RCC 7860 (cell line): ENCODE data around the gene LAMB3.

ENCODE experiments used
- DNase-seq: peaks from one replicate; pipeline ENCODE4 v3.0.0-alpha.2; 2015; ENCODE audit warnings: low spot score
- FAIRE-seq: peaks from 2 replicates; lab custom pipeline; 2012; peaks lifted over from hg19 to GRCh38; lab: Jason Lieb, UNC

LAMB3 gene

GRCh38 chr1:209662879-209663327, 10.7 kb upstream of the LAMB3 start:
- DNase-seq (peak; percentile 74), FAIRE-seq (peak; percentile 80)

- DNase-seq (no peak), FAIRE-seq (no peak)
Measured at GRCh38 chr1:209661071-209661470, 8.8 kb upstream of the LAMB3 start.

GRCh38 chr1:209659909-209660308, 7.7 kb upstream of the LAMB3 start:
- FAIRE-seq (peak; percentile 93), DNase-seq (peak; percentile 90)

- no peak for DNase-seq
- no peak for FAIRE-seq
Measured at GRCh38 chr1:209657918-209658317, 5.7 kb upstream of the LAMB3 start.

- DNase-seq = peak; percentile 99
- peak; percentile 93 for FAIRE-seq
Measured at GRCh38 chr1:209657140-209657879, 5.1 kb upstream of the LAMB3 start.

GRCh38 chr1:209655411-209656231, 3.4 kb upstream of the LAMB3 start:
- FAIRE-seq = no peak
- DNase-seq = peak; percentile 88

- FAIRE-seq (no peak), DNase-seq (peak; percentile 52)
Measured at GRCh38 chr1:209653915-209654351, 1.7 kb upstream of the LAMB3 start.

- FAIRE-seq (peak; percentile 96), DNase-seq (peak; percentile 95)
Measured at GRCh38 chr1:209652873-209653401, 712 bp upstream of the LAMB3 start.

GRCh38 chr1:209651138-209651587, 1.1 kb downstream of the LAMB3 start:
- FAIRE-seq (peak; percentile 83), DNase-seq (peak; percentile 75)

- DNase-seq (no peak), FAIRE-seq (peak; percentile 51)
Measured at GRCh38 chr1:209650454-209650853, 1.8 kb downstream of the LAMB3 start.

GRCh38 chr1:209648931-209649776, 3.1 kb downstream of the LAMB3 start:
- DNase-seq (peak; percentile 95), FAIRE-seq (peak; percentile 98)

- DNase-seq = no peak
- no peak for FAIRE-seq
Measured at GRCh38 chr1:209648346-209648745, 3.9 kb downstream of the LAMB3 start.

GRCh38 chr1:209647156-209647555, 5.1 kb downstream of the LAMB3 start:
- peak; percentile 50 for DNase-seq
- no peak for FAIRE-seq

GRCh38 chr1:209646558-209646957, 5.7 kb downstream of the LAMB3 start:
- peak; percentile 74 for FAIRE-seq
- peak; percentile 73 for DNase-seq

- FAIRE-seq (no peak), DNase-seq (no peak)
Measured at GRCh38 chr1:209645574-209646452, 6.4 kb downstream of the LAMB3 start.

GRCh38 chr1:209643285-209644020, 8.8 kb downstream of the LAMB3 start:
- no peak for DNase-seq
- FAIRE-seq = no peak

GRCh38 chr1:209642816-209643215, 9.4 kb downstream of the LAMB3 start:
- DNase-seq = no peak
- no peak for FAIRE-seq

GRCh38 chr1:209641832-209642172, 10.4 kb downstream of the LAMB3 start:
- no peak for DNase-seq
- FAIRE-seq = no peak

GRCh38 chr1:209635850-209636249, 16.4 kb downstream of the LAMB3 start:
- no peak for DNase-seq

More at GRCh38 chr1:209635850-209636249, 16.4 kb downstream of the LAMB3 start:
- no peak for FAIRE-seq
